Activated naive CD8-positive, alpha-beta T cell treated with anti-CD3 and anti-CD28 coated beads, Interleukin-2, amount 10 ng/mL, durations not matched to agents 7 days and 5 days (primary cell): ENCODE measurements around the gene OTX2. TPM values are rescaled to one million over a fixed set of nuclear protein-coding genes. Genes with fewer than 3 reads are reported as not detected.

ENCODE experiments used
- ATAC-seq: fragments of 150-1000 bp; cut with Tn5 transposase; one replicate; pipeline ENCODE4 v1.10.0; 2021; ENCODE audit warnings: low read depth, moderate library complexity
- POLR2A ChIA-PET: fragments of 350-600 bp; sonication (Branson Sonifier 250); formaldehyde crosslinking; loops from one replicate; lab custom pipeline; 2021; ENCODE audit warnings: antibody characterized with exemption; lab: Charles Lee
- DNase-seq: peaks from one replicate; pipeline ENCODE4 v3.0.0; 2021
- H3K27ac Mint-ChIP-seq: one replicate; pipeline ENCODE4 v1.8.0; 2022; ENCODE audit warnings: mild to moderate bottlenecking, mixed read lengths
- H3K27me3 Mint-ChIP-seq: one replicate; pipeline ENCODE4 v1.8.0; 2022; ENCODE audit warnings: mild to moderate bottlenecking, moderate library complexity, mixed read lengths
- H3K36me3 Mint-ChIP-seq: one replicate; pipeline ENCODE4 v1.8.0; 2021; ENCODE audit warnings: mild to moderate bottlenecking, mixed read lengths
- H3K4me1 Mint-ChIP-seq: one replicate; pipeline ENCODE4 v1.8.0; 2021; ENCODE audit warnings: mixed read lengths
- H3K4me3 Mint-ChIP-seq: one replicate; pipeline ENCODE4 v1.8.0; 2022; ENCODE audit warnings: mild to moderate bottlenecking, moderate library complexity, mixed read lengths
- H3K9me3 Mint-ChIP-seq: one replicate; pipeline ENCODE4 v1.8.0; 2021; ENCODE audit warnings: mixed read lengths
- total RNA-seq, 2 experiments: library from RNA; stranded (reverse); gene quantifications; one replicate each; pipeline ENCODE4 v1.2.3, GENCODE V29; 2021

OTX2 gene
- total RNA-seq, 2 experiments from 2014 or later, result not detected

DNA sequence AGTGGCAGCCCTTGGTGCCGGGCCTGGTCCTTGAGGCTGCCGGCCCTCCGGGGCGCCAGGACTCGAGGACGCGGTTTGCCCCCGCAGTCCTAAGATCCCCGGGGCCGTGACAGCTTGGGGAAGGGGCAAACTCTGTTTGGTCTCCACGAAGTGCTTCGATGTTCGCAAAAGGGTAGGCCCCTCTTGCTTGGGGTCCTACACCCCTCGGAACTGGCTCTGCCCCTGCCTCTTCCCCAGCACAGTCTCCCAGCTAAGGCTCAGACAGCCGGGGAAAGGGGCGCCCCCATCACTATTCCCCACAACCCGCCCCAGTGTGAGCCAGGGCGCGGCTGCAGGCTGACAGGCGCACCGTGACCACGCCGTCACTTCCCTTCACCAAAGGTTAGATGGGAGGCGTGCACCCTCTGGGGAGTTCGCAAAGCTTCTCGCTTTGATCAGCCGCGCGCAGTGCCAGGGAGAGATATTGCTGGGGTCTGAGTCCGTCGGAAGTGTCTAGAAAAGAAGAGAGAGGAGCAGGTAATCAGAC lies 7.2 kb upstream of the OTX2 start:
- H3K4me3 Mint-ChIP-seq, result no peak overlapping the region
- peaks cover 72% of the 10 kb centered on the region for H3K27me3 Mint-ChIP-seq
- no peaks in the 10 kb centered on the region for H3K9me3 Mint-ChIP-seq
- no peaks in the 10 kb centered on the region for H3K4me1 Mint-ChIP-seq
- DNase-seq (no peak), ATAC-seq (no peak)
- H3K27ac Mint-ChIP-seq, result no peak overlapping the region
- no peaks in the 10 kb centered on the region for H3K36me3 Mint-ChIP-seq
- POLR2A ChIA-PET, result no interaction called here

DNA sequence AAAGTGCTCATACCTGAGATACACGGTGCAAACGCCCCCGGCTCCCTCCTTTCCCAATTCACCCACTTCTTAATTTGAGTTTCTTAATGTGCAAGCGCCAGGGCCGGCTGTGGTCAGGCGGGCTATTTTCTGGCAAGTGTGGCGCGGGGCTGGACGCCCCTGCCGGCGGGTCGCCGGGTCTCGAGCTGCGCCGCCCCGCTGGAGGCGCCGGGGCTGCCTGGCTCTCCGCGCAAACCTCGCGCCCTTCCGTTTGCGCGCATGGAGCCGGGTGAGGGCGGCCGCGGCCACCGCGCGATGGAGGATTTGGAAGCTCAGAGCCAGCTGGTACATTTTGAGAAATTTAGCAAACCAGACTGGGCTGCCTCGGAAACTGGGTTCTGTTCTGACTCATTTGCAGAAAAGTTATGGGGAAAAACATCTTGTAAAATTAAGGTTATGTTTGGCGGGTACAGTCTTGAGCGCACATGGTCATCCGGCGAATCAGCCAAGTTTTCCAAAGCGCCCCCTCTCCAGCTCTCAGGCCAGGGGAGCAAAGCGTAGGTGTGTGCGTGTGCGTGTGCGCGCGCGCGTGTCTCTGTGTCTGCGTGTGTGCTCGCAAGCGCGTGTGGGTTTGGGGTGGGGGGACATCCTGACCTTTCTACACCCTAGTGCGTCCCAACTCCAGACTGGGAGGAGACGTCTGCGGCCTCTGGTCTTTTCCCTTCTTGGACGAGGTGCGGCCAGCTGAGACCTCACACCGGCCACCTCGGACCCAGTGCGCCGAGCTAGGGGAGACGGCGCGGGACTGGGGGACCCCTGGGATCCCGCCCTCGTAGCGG lies 6.5 kb upstream of the OTX2 start:
- ATAC-seq, result no peak
- POLR2A ChIA-PET, result no interaction called here
- H3K4me3 Mint-ChIP-seq, result no peak overlapping the region

DNA sequence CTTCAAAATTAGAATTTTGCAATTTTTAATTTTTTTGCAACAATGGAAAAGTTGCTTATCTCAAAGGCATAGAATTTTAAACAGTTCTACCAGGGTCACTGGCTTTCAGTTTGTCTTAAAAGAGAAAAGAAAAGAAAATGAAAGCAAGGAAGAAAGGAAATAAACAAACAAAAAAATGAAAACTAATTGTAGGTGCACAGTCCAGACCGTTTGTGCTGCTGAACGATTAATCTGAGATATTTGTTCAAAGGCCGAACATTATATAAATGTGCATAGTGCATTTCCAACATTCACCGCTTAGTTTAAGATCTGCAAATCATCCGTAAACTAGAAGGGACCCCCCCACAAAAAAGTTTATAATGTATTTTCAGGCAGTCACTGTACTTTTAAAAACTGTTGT lies 5.5 kb upstream of the OTX2 start:
- POLR2A ChIA-PET, result no interaction called here
- Mint-ChIP-seq H3K4me1 (no peaks in the 10 kb centered on the region), H3K27ac (no peak overlapping the region), H3K9me3 (peaks cover 2% of the 10 kb centered on the region), H3K27me3 (peaks cover 76% of the 10 kb centered on the region), H3K36me3 (peaks cover 1% of the 10 kb centered on the region), H3K4me3 (no peak overlapping the region)
- no peak for ATAC-seq
- no peak for DNase-seq

More for the DNA sequence above, 6.5 kb upstream of the OTX2 start:
- no peaks in the 10 kb centered on the region for H3K36me3 Mint-ChIP-seq
- no peaks in the 10 kb centered on the region for H3K9me3 Mint-ChIP-seq
- H3K27me3 Mint-ChIP-seq, result peaks cover 73% of the 10 kb centered on the region
- no peaks in the 10 kb centered on the region for H3K4me1 Mint-ChIP-seq
- DNase-seq, result no peak
- no peak overlapping the region for H3K27ac Mint-ChIP-seq

DNA sequence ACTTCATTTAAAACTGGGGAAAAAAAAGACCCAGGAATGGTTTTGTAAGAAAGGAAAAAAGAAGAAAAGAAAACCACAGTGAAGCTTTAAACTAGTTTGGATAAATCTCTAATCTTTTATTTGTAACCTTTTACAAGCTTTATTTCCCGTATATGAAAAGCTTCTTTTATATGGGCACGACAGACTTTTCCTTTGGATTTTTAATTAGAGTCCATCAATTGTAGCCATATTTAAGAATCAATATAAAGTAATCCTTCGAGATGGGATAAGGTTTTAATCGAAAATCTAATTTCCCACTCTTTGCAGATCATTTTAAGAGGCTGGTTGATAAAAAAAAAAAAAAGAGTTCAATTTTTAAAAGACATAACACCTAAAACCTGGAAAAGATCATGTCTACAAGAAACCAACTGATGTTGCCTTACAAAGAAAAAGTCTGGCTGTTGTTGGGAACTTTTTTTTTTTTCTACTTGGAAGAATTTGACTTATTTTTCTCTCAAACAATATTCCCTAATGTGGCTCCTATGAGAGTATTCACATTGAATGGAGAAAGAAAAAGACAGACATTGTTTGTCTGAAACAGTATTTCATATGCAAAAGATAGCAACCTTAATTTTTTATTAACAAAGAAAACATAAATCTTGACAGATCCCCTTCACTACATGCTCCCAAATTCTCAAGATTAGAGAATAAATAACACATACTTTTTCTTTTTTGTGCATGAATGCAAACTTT lies 4.9 kb upstream of the OTX2 start:
- ATAC-seq (no peak), DNase-seq (no peak)
- Mint-ChIP-seq H3K27me3 (peaks cover 79% of the 10 kb centered on the region), H3K9me3 (peaks cover 2% of the 10 kb centered on the region), H3K4me1 (no peaks in the 10 kb centered on the region), H3K27ac (no peak overlapping the region), H3K4me3 (no peak overlapping the region), H3K36me3 (peaks cover 3% of the 10 kb centered on the region)
- POLR2A ChIA-PET, result no interaction called here

DNA sequence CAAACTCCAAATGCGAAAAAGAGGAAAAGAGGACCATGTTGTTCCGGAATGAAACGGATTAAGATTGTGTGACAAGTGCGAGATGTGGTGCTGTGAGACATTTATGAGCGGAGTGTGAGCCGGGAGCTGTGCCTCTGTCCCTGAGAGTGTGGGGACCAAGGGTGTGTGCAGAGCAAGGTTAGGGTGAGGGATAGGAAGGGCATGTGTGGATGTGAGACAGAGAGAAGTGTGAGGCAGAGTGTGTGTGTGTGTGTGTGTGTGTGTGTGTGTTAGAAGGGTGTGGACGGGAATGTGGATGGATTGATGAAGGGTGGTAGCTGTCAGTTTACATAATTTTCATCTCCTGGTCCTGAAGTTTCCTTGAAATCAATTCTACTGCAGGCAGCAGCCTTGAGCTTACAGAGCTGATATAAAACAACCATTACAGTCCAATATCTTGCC lies 4.3 kb upstream of the OTX2 start:
- Mint-ChIP-seq H3K4me3 (no peak overlapping the region), H3K27me3 (peaks cover 82% of the 10 kb centered on the region), H3K4me1 (peaks cover 3% of the 10 kb centered on the region), H3K36me3 (peaks cover 3% of the 10 kb centered on the region), H3K9me3 (peaks cover 2% of the 10 kb centered on the region), H3K27ac (no peak overlapping the region)
- ATAC-seq (no peak), DNase-seq (no peak)
- POLR2A ChIA-PET, result no interaction called here

DNA sequence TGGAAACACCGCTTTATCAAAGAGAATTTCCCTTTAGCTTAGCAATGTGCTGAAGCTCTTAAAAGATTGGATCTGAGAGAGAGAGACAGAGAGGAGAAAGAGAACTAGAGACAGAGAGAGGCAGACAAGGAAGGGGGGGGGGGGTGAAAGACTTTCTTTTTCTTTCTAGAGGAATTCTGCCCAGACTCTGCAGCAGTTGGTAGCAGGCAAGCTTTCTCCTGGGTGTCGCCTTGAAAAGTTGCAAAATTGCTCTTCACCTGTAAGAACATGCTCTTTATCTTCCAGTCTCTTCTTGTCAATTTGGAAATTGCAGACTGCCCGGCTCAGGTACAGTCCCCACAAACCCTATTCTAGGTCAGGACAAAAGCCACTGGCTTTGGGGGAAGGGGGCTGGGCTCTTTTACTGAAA lies 2.9 kb upstream of the OTX2 start:
- Mint-ChIP-seq H3K27ac (no peak overlapping the region), H3K27me3 (peaks cover 79% of the 10 kb centered on the region), H3K4me3 (no peak overlapping the region), H3K9me3 (peaks cover 5% of the 10 kb centered on the region), H3K4me1 (peaks cover 5% of the 10 kb centered on the region), H3K36me3 (peaks cover 5% of the 10 kb centered on the region)
- ATAC-seq, result no peak
- DNase-seq, result no peak
- POLR2A ChIA-PET, result no interaction called here

DNA sequence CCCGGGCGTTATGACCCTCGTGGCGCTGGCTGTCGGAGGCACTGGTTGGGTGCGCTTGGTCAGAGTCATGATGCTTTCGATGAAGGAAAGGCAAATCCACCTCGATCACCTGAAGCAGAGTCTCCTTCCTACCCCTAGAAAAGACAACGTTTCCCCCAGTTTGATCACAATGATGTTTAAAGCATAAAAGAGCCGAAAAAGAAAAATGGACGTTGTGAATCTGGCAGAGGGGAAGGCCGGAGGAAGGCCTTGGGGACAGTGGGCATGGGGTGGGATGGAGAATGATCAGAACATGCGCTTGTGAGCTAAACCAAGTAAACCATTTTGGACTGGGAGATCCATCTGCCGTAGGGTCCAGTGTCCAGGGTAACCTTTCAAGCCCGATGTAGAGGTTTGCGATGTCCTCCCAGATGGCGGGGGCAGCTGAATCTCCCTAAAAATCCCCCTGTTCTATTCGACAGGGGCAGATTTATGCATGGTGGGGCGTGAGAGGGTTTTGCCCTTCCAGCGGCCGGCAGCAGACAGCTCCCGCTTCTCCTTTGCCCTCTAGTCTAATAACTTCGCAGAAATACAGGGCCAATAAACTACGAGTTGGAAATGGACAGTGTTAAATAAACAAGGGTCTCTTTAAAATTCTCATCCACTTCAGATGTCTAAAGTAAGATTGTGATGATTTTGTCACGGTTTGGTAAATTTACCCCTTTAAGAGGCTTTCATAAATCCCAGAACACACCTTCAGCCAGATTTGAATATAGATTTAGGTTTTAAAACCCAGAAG lies 2.3 kb upstream of the OTX2 start:
- POLR2A ChIA-PET, result no interaction called here
- no peak overlapping the region for H3K4me3 Mint-ChIP-seq

DNA sequence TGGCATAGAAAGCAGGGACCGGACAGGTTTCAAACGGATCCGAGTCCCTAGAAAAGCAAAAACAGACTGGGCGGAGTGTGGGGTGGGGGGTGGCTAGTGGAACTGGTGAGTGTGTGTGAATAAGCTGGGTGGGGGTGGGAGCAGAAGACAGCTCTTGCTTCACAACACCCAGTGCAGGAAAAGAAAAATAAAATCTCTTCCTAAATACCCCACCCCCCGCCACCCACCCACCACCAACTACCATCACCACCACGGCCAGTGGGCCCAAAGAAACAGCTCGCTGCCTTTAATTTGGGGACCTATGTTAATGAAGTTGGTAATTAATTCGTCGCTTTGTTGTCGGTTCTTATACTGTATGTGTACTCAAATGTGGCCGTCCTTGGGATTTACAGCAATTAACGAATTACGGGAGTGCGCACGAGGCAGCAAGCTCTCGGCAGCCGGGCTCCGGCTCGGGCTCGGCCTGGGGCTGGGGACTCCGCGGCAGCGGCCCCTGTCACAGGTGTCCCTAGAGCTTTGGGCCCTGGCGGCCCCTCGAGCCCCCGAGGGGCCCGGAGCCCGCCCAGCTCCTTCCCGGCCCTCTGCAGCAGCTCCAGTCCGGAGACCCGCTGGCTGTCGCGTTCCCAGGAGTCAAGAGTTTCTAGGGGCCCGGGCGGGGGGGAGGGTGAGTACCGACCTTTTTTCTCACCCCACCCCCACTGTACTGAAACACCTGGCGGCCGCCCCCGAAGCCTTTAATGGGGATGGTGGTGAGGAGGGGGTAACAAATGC lies 1.5 kb upstream of the OTX2 start:
- Mint-ChIP-seq H3K36me3 (peaks cover 10% of the 10 kb centered on the region), H3K4me3 (no peak overlapping the region), H3K4me1 (peaks cover 12% of the 10 kb centered on the region), H3K27ac (no peak overlapping the region), H3K9me3 (peaks cover 10% of the 10 kb centered on the region), H3K27me3 (peaks cover 81% of the 10 kb centered on the region)
- peak; percentile 31 for DNase-seq
- ATAC-seq, result no peak
- POLR2A ChIA-PET, result no interaction called here

More for the DNA sequence above, 2.3 kb upstream of the OTX2 start:
- peaks cover 77% of the 10 kb centered on the region for H3K27me3 Mint-ChIP-seq
- no peak overlapping the region for H3K27ac Mint-ChIP-seq
- H3K4me1 Mint-ChIP-seq, result peaks cover 7% of the 10 kb centered on the region
- no peak for DNase-seq
- H3K9me3 Mint-ChIP-seq, result peaks cover 6% of the 10 kb centered on the region
- H3K36me3 Mint-ChIP-seq, result peaks cover 8% of the 10 kb centered on the region
- ATAC-seq, result no peak

DNA sequence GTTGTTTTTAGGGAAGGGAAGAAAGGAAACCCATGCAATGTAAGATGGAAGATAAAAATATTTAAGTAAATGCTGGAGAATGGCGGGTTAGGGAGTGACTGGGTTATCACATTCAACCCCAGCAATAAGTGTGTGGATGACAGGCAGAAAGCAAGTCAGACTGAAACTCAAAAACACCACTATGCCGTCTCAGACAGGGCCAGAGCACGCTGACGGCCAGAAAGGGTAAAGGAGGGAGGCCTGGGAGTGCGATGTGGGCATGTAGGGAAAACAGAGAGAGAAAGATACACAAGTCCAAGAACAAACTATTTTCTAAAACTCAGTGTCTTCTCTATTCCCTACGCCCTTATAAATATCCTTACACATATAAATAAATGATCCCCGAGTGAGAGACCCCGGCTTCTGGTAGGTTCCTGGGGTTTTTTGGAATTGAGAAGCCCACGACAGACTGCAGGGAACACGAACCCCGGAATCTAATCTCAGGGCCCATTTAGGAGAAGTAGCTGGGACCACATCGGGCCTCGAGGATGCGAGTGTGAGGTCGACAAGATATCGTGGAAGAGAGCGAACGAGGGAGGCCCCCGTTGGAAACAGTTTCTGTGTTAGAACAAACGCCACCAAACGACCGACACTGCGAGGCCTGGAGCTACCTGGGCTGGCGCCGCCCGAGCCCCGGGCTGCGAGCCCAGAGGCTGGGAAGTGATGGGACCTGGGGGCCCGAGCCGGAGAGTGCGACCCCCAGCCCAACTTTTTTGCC lies 735 bp upstream of the OTX2 start:
- ATAC-seq, result no peak
- Mint-ChIP-seq H3K9me3 (peaks cover 10% of the 10 kb centered on the region), H3K27ac (peak overlapping the region; percentile 9), H3K27me3 (peaks cover 83% of the 10 kb centered on the region), H3K4me1 (peaks cover 12% of the 10 kb centered on the region), H3K36me3 (peaks cover 10% of the 10 kb centered on the region), H3K4me3 (peak overlapping the region; percentile 5)
- peak; percentile 27 for DNase-seq
- POLR2A ChIA-PET, result no interaction called here

DNA sequence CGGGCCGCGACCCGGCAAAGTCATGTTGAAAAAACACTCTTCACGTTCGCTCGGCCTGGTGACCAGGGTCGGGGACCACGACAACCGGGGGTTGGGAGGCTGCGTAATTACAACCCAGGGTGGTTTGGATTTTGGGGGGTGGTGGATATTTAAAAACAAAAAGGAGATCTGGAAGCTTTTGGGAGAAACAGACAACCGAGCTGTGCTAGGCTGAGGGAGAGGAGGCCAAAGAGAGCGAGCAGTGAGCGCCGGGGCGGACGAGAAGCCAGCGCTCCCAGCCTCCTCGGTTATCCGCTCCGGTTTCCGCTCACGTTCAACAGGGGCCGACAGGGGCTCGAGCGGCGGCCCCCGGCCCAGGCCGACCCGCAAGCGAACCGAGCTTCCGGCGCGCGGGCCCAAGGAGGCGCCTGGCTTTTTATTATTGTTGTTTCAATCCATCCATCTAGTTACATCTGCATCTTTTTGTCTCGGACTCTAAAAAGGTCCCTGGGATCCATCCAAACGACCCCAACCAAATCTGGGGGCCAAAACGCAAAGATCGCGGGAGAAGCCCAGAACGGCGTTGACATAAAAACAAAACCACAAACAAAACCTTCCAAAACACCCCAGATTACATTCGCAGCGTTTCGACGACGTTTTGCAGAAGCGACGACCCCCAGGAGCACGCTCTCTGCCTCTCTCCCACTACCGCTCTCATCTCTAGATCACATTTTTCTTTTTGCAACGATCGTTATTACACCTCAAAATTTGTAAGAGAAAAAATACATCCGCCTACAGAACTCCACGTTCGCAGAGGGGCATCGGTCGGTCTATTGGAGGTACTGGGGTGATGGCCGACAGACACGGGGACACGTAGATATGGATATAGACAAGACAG lies 771 bp downstream of the OTX2 start:
- Mint-ChIP-seq H3K9me3 (peaks cover 10% of the 10 kb centered on the region), H3K36me3 (peaks cover 10% of the 10 kb centered on the region), H3K4me1 (peaks cover 12% of the 10 kb centered on the region), H3K27ac (peak overlapping the region; percentile 83), H3K4me3 (peak overlapping the region; percentile 63), H3K27me3 (peaks cover 82% of the 10 kb centered on the region)
- no peak for DNase-seq
- ATAC-seq, result no peak
- POLR2A ChIA-PET, result no interaction called here

DNA sequence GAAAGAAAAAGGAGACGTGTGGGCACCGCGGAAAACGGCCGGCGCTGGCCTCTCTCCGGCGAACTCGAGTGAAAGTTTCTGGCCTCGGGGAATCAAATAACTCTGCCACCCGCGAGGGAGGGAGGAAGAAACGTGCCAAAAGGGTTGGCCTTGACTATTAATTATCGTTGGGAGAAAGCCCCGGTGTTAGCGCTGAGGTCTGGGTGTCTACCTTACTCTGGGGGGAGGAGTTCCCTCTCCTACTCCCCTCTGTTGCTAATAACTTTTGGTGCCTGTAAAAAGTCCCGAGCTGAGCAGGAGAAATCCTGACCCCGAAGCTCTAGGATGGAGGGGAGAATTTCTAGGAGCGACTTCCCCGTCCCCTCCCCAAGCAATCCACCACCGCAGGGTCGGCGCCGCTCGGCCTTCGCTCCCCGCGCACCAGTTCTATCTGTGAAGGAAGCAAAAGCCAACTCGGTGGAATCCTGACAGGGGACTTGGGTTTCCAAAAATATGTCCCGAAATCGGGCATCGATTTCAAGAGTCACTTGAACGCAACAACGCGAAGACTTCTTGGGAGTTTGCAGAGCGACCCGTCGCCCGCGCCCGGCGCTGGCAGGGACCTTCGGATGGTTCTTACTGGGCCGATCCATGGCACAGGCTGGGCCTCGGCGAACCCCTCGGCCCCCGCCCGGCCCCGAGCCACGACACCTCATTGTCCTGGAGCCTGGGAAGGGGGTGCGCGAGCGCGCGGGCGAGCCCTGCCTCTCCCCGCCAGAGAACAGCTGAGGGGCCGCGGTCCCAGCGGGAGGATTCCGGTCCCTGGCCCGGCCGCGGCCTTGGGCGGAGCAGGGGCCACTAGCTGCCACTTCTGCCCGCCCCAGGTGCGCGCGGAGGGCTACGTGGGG lies 1.7 kb downstream of the OTX2 start:
- peak overlapping the region; percentile 74 for H3K27ac Mint-ChIP-seq
- POLR2A ChIA-PET, result no interaction called here
- H3K4me1 Mint-ChIP-seq, result peaks cover 12% of the 10 kb centered on the region
- ATAC-seq (no peak), DNase-seq (peak; percentile 31)
- H3K9me3 Mint-ChIP-seq, result peaks cover 10% of the 10 kb centered on the region
- H3K4me3 Mint-ChIP-seq, result peak overlapping the region; percentile 47
- H3K27me3 Mint-ChIP-seq, result peaks cover 82% of the 10 kb centered on the region
- H3K36me3 Mint-ChIP-seq, result peaks cover 10% of the 10 kb centered on the region
